ENCODE results near the gene B3GALNT1. TPM values are rescaled to one million over a fixed set of nuclear protein-coding genes. Genes with fewer than 3 reads are reported as not detected.

The B3GALNT1 gene
- total RNA-seq, 1 experiment from 2014 or later = 9.0 TPM

GRCh38 chr3:161139686-161140085 lies 34.5 kb upstream of the B3GALNT1 start:
- no TSS peak for BruUV-seq (replicated peaks)
- Mint-ChIP-seq H3K4me1 (ENCODE audit: low read depth, unreplicated experiment) (no peaks in the 10 kb centered on the region), H3K4me3 (ENCODE audit: unreplicated experiment) (no peak overlapping the region), H3K27me3 (ENCODE audit: insufficient read depth, unreplicated experiment) (no peaks in the 10 kb centered on the region), H3K9me3 (ENCODE audit: unreplicated experiment) (peaks cover 16% of the 10 kb centered on the region), H3K27ac (ENCODE audit: unreplicated experiment) (no peak overlapping the region), H3K36me3 (ENCODE audit: insufficient read depth, unreplicated experiment) (no peaks in the 10 kb centered on the region)
- no peaks in the 10 kb centered on the region for H3K36me3 ChIP-seq (ENCODE audit: control insufficient read depth, insufficient read depth, low read length)
- no peak for DNase-seq
- ChIA-PET CTCF (no interaction called here), POLR2A (no interaction called here)
- H3K9me3 ChIP-seq = no peaks in the 10 kb centered on the region
- H3K4me3 ChIP-seq (ENCODE audit: low read depth, low read length) = no peak overlapping the region
- TF ChIP-seq, protein P1, sequence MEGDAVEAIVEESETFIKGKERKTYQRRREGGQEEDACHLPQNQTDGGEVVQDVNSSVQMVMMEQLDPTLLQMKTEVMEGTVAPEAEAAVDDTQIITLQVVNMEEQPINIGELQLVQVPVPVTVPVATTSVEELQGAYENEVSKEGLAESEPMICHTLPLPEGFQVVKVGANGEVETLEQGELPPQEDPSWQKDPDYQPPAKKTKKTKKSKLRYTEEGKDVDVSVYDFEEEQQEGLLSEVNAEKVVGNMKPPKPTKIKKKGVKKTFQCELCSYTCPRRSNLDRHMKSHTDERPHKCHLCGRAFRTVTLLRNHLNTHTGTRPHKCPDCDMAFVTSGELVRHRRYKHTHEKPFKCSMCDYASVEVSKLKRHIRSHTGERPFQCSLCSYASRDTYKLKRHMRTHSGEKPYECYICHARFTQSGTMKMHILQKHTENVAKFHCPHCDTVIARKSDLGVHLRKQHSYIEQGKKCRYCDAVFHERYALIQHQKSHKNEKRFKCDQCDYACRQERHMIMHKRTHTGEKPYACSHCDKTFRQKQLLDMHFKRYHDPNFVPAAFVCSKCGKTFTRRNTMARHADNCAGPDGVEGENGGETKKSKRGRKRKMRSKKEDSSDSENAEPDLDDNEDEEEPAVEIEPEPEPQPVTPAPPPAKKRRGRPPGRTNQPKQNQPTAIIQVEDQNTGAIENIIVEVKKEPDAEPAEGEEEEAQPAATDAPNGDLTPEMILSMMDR (IDR thresholded peaks at IDR 0.05; ENCODE audit: insufficient read depth in 1 of 2, low read depth in 1 of 2, low read length in 1 of 2, severe bottlenecking in 1 of 2, unreplicated experiment in 1 of 2) = no peak
- no peaks in the 10 kb centered on the region for H3K27me3 ChIP-seq (replicated peaks; ENCODE audit: control insufficient read depth, insufficient read depth, low read length)
- intact Hi-C loops (cut with micrococcal nuclease; ENCODE audit: unreplicated experiment) = no loop called here
- H3K4me1 ChIP-seq = no peaks in the 10 kb centered on the region

DNA sequence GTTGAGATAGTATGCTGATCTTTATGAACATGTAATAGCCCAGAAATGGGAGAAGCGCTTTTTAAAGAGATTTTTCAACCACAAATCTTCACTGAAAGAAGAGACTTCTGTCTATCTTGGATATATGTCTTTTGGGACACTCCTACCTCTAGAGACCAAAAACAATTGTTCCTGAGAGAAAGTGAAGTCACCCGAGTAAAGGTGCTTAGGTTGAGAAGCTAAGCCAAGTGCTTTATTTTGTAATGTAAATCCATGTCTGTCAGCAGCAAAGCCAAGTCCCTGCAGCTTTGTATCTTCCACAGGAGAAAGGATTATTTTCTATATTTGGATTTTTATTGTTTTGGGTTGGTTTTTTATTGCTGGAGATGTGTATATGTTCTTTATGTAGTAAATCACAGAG lies 32.1 kb upstream of the B3GALNT1 start:
- Mint-ChIP-seq H3K4me3 (ENCODE audit: unreplicated experiment) (no peak overlapping the region), H3K4me1 (ENCODE audit: low read depth, unreplicated experiment) (no peaks in the 10 kb centered on the region), H3K9me3 (ENCODE audit: unreplicated experiment) (no peaks in the 10 kb centered on the region), H3K27me3 (ENCODE audit: insufficient read depth, unreplicated experiment) (no peaks in the 10 kb centered on the region), H3K27ac (ENCODE audit: unreplicated experiment) (no peak overlapping the region), H3K36me3 (ENCODE audit: insufficient read depth, unreplicated experiment) (no peaks in the 10 kb centered on the region)
- Histone ChIP-seq H3K27me3 (replicated peaks; ENCODE audit: control insufficient read depth, insufficient read depth, low read length) (no peaks in the 10 kb centered on the region), H3K36me3 (ENCODE audit: control insufficient read depth, insufficient read depth, low read length) (no peaks in the 10 kb centered on the region), H3K9me3 (no peaks in the 10 kb centered on the region), H3K4me3 (ENCODE audit: low read depth, low read length) (no peak overlapping the region), H3K4me1 (no peaks in the 10 kb centered on the region)
- BruUV-seq (replicated peaks) = no TSS peak
- TF ChIP-seq, protein P1 (IDR thresholded peaks at IDR 0.05; ENCODE audit: insufficient read depth in 1 of 2, low read depth in 1 of 2, low read length in 1 of 2, severe bottlenecking in 1 of 2, unreplicated experiment in 1 of 2) = no peak
- POLR2A ChIA-PET = no interaction called here
- no peak for DNase-seq
- CTCF ChIA-PET = no interaction called here
- intact Hi-C loops (cut with micrococcal nuclease; ENCODE audit: unreplicated experiment) = no loop called here

DNA sequence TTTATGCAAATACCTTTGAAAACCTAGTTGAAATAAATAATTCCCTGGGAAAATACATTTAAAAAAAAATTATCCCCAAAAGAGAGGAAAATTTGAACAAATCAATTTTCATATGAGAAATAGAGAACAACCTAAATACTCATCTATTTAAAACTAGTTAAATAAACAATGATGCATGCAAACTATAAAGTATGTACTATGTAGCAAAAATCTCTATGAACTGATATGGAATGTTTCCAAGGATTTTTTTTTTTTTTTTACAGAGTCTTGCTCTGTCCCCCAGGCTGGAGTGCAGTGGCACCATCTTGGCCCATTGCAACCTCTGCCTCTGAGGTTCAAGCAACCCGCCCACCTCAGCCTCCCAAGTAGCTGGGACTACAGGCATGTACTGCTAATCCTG lies 27.2 kb upstream of the B3GALNT1 start:
- intact Hi-C loops (cut with micrococcal nuclease; ENCODE audit: unreplicated experiment) = no loop called here
- H3K4me1 ChIP-seq = no peaks in the 10 kb centered on the region
- H3K4me3 ChIP-seq (ENCODE audit: low read depth, low read length) = no peak overlapping the region
- Mint-ChIP-seq H3K27ac (ENCODE audit: unreplicated experiment) (no peak overlapping the region), H3K4me1 (ENCODE audit: low read depth, unreplicated experiment) (no peaks in the 10 kb centered on the region), H3K27me3 (ENCODE audit: insufficient read depth, unreplicated experiment) (no peaks in the 10 kb centered on the region), H3K4me3 (ENCODE audit: unreplicated experiment) (no peak overlapping the region), H3K9me3 (ENCODE audit: unreplicated experiment) (no peaks in the 10 kb centered on the region), H3K36me3 (ENCODE audit: insufficient read depth, unreplicated experiment) (no peaks in the 10 kb centered on the region)
- H3K27me3 ChIP-seq (replicated peaks; ENCODE audit: control insufficient read depth, insufficient read depth, low read length) = no peaks in the 10 kb centered on the region
- CTCF ChIA-PET = no interaction called here
- no peak for DNase-seq
- H3K9me3 ChIP-seq = no peaks in the 10 kb centered on the region
- BruUV-seq (replicated peaks) = no TSS peak
- POLR2A ChIA-PET = no interaction called here
- no peaks in the 10 kb centered on the region for H3K36me3 ChIP-seq (ENCODE audit: control insufficient read depth, insufficient read depth, low read length)
- TF ChIP-seq, protein P1 (IDR thresholded peaks at IDR 0.05; ENCODE audit: insufficient read depth in 1 of 2, low read depth in 1 of 2, low read length in 1 of 2, severe bottlenecking in 1 of 2, unreplicated experiment in 1 of 2) = no peak
